GM20431 (cell line): Measurements from ENCODE around the gene TMEM131L.
"Not testable (repeated sequence)": the region's sequence is repeated elsewhere in the genome, so short reads cannot be mapped to it uniquely, and the experiment has no call there.

ENCODE experiments used
- in situ Hi-C: fragments of 300-500 bp; cut with MseI, MboI; formaldehyde crosslinking; loops from one replicate; pipeline ENCODE4 v1.15.0; 2020; ENCODE audit warnings: low sequenced_read_pairs; ENCODE audit not compliant: unreplicated experiment

The TMEM131L gene

DNA sequence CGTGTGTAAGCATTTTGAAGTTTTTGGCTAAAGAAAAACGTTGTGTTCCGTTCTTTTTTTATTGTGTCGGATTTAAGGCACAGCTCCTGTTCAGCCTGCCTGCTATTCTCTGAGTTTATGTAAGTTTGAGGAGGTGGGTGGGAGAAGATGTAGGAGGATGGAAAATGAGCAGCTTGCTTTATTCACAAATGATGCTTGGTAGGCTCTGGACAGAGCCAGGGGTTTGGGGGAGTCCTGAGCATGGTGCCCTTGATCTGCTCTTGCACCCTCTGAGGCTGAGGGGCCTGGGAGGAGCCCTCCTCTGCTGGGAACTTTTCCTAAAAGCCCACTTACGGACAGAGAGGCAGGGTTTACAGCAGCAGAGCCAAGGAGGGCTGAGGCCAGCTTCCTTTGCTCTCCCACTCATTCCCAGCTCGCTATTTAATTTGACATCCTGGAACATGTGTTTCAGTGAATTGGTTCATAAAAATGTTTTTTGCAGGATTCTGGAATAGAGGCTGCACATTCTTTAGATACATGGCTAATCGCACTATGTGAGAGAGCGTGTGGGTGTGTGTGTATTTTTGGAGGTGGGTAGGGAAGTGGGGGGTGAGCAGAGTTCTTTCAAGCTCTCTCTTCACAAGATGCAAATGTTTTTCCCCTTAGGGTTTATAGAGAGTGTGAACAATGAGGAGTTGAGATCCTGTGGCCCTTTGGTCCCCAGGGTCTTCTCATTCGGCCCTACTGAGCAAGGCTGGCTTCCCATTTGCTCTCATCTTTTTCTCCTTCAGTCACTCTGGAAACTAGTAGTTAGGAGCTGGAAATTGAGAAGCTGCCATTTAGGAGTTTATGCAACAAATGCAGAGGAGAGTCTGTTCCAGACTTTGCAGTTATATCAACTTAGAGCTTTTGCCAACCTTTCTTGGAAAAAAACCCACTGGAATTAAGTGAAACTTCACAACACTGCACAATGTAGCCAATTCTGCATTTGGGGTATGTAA, 32.1 kb downstream of the TMEM131L start:
- in situ Hi-C loops = no loop called here

DNA sequence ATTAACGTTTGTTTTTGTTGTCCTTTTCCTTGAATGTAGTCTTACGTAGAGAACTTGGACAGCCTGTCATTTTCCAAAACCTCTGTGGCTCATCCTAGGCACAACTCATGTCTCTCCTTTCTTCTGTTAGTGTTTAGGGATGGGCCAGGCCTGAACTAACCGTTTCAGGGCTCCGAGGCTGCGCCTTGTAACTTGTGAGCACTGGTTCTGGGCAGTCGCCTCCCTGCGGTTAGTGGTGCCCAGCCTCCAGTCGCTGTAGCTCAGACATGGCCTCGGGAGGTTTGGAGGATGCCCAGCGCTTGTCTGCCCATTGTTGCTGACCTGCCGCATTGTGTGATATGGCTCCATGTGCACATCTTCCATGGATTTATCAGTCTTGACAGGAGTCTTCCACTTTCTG, 32.8 kb downstream of the TMEM131L start:
- in situ Hi-C loops = no loop called here

DNA sequence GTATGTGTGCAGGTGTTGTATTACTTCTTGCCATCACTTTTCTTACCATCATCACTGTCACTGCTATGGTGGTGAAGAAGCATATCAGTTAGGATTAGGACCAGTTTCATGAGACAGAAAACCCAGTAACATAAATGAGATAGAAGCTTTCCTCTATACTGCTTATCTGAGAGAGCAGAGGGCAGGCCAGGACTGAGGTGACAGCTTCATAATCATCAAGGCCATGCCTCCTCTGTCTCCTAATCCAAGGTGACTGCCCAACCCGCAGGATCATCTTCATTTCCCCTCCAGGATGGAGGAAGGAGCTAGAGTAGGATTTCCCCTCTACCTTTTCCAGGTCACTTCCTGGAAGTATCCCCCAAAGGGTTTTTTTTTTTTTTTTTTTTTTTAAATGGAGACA, 35.4 kb downstream of the TMEM131L start:
- in situ Hi-C loops = no loop called here

DNA sequence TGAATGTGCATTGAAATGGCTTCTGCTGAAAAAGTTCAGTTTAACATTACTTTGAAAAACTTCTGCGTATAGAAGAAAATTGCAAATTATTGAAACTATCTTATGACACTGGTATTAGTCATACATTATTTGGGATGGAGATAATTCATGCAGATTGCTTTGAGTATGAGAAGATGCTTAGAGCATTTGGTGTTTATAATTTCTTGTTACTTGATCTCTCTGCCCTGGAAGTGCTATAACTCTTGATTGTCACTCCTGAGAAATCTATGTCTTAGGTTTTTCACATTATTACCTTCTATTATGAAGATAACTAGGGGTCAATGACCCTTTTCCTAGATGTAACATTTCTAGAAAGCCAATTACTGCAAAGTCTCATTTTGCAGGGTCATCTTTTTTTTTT, 36.4 kb downstream of the TMEM131L start:
- in situ Hi-C loops = no loop called here

DNA sequence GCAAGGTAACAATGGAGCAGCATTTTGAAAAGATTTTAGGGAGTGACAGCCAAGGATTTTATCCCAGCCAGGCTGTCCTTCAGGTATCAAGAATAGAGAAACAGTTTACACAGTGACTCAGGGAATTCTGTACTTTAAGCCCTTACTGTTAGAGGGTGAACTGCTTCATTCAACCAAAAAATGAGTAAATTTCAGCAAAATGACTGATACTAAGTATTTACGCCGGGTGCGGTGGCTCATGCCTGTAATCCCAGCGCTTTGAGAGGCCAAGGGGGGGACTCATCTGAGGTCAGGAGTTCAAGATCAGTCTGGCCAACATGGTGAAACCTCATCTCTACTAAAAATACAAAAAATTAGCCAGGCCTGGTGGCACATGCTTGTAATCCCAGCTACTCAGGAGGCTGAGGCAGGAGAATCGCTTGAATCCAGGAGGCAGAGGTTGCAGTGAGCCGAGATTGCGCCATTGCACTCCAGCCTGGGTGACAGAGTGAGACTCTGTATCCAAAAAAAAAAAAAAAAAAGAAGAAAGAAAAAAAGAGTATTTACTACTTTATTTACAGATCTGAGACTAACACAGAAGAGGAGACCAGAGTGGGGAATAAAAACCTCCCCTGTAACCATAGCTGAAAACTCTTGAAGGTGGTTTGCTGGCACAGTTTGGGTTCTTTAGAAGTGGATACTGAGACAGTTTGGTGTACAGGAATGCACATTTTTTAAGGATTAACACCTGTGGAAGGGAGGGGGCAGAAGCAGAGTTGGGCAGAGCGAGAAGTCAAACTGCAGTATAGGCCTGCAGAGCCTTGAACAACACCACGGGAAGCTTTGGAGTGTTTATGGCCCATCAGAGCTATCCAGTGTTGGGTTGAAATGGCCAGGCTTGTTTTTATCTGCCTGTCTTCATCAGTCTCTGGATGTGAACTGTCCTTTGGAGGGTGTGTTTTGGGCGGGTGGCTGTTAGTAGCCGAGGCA, 40.5 kb downstream of the TMEM131L start:
- in situ Hi-C loops = no loop called here

DNA sequence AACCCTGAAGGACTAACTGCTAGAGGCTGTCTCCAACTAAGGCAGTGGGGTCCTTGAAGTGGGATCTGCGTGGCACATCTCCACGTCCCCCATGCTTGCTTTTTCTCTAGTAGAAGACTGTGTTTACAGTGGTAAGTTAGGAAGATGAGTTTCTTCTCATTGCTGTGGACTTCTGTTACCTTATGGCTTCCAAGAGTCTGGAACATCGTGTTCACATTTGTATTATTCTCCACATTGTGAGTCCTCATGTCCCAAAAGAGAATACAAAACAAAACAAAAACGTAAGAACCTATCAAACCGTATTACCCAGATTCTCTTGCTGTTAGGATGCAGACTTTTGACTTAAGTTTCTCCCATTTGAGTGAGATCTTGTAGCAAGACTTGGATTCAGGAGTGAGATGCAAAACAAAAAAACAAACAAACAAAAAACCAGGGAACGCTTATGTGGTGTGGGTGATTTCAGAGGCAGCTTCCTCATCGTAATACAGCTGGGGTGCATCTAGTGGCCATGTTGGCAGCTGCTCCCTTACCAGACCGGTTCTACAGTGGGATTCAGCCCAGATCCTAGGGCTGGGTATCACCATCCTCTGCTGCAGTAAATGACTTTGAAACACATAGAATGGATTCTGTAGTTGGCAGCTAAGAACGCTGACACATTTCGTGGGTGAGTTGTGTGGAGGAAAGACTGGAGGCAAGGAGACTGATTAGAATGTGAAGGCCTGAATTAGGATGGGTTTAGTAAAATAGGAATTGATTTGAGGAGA, 41.3 kb downstream of the TMEM131L start:
- in situ Hi-C loops = no loop called here

DNA sequence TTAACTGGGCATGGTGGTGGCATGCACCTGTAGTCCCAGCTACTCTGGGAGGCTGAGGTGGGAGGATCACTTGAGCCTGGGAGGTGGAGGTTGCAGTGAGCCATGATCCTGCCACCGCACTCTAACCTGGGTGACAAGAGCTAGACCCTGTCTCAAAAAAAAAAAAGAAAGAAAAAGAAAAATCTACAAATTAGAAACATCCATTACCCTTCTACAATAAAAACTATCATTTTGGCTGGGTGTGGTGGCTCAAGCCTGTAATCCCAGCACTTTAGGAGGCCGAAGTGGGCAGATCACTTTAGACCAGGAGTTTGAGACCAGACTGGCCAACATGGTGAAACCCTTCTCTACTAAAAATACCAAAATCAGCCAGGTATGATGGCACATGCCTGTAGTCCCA, 43.1 kb downstream of the TMEM131L start:
- in situ Hi-C loops = not testable (repeated sequence)

DNA sequence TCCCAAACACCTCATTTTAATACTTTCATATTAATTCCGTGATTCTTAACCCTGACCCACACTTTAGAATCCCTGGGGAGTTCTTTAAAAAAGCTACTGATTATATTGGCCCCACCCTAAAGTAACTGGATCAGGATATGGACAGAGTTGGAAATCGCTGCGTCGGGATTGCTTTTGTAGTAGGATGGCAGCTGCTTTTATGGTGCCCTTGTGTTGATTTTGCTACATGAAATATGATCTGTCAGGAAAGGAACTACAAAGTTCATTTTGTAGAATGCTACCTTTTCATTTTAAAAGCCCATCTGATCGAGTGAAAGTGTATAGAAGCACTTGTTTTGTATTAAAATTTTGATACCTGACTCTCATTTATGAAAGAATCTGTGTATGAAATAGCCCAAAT, 43.6 kb downstream of the TMEM131L start:
- in situ Hi-C loops = no loop called here

DNA sequence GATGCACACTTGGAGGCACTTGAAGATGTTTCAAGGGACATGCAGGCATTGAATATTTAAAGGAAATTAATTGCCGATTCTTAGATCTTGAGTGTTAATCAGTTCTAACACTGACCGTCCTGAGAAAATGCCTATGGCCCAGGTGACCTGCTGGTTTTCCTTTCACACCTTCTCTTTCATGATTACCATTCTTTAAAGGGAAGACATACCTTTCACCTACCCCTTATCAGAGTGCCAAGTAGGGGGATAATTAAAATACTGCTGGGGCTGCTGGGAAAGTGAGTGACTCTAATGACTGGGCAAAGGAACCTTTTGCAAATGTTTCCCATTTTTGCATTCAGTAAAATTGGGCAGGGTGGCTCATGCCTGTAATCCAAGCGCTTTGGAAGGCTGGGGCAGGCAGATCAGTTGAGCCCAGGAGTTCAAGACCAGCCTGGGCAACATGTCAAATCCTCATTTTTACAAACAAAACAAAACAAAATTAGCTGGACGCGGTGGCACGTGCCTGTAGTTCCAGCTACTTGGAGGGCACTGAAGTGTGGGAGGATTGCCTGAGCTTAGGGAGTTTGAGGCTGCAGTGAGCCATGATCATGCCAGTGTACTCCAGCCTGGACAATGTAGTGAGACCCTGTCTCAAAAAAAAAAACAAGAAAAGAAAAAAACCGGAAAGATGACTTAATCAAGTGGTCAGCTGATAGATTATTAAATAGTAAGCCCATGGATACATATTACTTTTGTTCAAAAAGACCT, 44.3 kb downstream of the TMEM131L start:
- in situ Hi-C loops = no loop called here

DNA sequence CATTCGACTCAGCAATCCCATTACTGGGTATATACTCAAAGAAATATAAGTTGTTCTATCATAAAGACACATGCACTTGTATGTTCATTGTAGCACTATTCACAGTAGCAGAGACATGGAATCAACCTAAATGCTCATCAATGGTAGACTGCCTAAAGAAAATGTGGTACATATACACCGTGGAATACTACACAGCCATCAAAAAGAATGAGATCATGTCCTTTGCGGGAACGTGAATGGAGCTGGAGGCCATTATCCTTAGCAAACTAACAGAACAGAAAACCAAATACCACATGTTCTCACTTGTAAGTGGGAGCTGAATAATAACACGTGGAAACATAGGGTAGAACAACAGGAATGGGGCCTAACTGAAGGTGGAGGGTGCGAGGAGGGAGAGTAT, 44.9 kb downstream of the TMEM131L start:
- in situ Hi-C loops = no loop called here

DNA sequence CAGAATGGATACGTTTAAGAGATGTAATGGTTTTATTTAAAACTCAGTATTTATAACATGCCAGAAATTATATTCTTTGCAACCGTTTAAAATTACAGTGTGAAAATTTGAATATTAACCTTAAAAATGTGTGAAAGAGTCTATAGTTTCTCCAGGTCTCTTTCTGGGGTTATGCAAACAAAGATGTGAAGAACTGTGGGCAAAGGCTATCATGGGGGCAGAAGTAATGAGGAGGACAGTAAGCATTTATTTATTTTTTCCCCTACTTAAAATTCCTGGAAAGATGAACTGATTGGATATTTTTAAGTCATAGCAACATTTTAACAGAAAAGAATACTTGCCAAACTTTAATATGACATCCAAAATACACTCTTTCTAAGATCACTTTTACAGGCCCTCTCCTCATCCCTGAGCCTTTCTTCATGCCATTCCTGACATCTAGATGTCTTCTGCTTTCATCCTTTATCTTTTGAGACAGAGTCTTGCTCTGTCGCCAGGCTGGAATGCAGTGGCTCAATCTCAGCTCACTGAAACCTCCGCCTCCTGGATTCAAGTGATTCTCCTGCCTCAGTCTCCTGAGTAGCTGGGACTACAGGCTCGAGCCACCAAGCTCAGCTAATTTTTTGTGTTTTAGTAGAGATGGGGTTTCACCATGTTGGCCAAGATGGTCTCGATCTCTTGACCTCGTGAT, 46.1 kb downstream of the TMEM131L start:
- in situ Hi-C loops = no loop called here

DNA sequence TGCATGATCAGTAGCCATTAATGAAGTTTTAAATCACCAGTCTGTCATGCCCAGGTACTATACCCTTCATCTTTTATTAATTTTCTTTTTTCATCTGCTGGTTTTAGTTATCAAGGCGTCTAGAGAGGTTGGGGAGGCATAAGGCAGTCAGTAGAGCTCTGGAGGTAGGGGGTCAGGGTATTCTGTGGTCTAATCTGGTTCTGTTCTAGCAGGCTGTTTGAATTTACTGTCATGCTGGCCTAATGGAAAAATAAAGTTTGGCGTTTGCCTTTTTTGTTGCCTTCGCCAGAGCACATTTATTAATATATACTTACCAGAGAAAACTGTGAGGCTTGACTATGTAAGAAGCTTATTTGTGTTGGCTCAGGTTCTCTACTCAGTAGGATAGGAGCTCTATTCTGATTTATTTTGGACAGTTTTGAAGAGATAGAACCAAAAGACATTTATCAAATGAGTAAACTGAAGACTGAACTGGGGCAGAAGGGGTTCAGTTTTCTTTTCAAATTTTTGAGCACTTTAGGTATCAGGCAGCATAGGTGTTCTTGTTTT, 46.9 kb downstream of the TMEM131L start:
- in situ Hi-C loops = no loop called here

DNA sequence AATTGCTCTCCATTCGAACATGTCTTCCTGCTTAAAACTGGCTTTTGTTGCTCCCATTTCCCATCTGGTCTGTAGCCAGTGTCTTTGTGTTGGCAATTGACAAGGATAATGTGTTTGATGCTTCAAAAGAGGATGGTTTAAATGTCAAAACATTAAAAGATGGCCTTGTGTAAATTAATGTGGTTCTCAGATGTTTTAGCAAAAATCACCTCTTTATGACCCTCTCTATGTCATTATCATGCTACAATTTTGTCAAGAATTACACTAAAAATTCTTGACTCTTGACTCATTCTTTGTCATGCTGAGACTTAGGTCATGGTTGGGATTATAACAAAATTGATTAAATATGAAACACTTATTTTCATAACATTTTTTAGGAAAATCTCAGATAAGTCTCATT, 47.4 kb downstream of the TMEM131L start:
- in situ Hi-C loops = no loop called here

DNA sequence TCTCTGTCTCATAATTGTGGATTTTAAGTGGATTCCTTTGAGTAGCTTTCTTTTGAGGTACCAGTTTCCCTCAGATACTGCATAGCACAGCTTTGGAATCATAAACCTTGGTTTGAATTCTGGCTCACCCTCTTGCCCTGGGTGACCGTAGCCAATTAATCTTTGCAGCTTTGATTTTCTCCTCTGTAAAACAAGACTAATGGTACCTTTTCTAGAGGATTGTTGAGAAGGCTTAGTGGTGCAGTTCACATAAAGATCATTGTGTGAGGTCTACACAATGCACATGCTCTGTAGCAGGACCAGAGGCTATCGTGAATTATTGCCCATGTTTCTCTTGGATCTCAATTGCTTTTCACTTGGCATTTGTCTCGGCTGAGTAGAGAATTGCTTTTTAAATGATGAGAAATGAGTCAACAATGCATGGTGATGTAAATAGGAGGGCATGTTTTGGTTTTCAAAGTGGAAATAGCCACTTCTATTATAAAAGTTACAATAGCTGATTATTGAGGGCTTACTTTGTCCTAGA, 47.9 kb downstream of the TMEM131L start:
- in situ Hi-C loops = no loop called here

DNA sequence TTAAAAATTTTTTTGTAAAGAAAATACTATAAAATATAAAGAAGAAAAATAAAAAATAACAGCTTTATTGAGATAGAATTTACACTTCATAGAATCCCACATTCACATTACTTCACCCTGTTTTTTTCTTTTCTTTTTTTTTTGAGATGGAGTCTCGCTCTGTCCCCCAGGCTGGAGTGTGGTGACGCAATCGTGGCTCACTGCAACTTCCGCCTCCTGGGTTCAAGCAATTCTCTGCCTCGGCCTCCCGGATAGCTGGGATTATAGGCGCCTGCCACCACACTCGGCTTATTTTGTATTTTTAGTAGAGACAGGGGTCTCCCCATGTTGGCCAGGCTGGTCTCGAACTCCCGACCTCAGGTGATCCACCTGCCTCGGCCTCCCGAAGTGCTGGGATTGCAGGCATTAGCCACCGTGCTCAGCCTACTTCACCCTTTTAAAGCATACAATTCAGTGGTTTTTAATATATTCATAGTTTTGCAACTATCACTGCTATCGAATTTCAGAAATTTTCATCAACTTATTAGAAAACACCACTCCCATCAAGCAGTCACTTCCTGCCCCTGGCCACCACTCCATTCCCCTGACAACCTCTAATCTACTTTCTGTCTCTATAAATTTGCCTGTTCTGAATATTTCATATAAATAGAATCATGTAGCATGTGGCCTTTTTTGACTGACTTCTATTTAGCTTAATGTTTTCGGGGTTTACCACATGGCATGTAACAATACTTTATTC, 48.7 kb downstream of the TMEM131L start:
- in situ Hi-C loops = no loop called here

DNA sequence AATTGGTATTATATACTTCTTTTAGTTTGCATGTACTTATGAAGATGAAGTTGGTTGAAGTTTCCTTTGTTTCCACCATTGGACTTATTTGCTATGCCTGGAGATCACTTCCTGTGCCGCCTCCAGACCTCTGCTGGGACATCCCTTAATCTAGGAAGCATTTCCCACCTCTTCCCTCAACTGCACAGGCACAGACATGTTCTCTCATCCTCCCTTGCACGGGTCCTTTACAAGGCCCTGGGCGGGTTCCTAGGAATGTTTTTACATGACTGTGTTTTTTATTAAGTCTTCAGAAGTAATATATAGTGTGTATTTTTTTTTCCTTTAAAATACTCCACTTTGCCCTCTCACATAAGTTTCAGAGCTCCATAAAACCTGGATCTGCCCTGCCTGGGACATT, 51.0 kb downstream of the TMEM131L start:
- in situ Hi-C loops = no loop called here

DNA sequence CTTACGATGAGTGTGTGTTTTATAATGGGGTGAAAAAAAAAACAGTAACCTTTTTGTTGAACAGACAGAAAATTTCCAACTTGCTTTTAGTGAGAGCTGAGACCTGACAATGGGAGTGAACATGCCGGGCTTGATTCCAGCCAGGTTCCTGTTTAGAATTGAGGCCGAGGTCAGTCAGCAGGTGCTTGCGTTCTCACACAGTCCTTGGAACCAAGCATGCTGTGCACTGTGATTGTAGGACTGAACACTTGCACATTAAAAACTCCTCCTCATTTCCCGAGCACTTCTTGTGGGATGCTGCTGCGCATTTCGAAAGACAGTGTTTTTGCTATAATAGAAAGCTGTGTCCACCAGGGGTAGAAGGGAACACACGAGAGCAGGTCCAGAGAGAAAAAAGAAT, 51.8 kb downstream of the TMEM131L start:
- in situ Hi-C loops = no loop called here
